GDM1 (cell line): ENCODE data around the gene NCF4.

Experiments used
- DNase-seq: peaks from one replicate; lab custom pipeline; 2025; lab: John Stamatoyannopoulos, UW

The NCF4 gene

GRCh38 chr22:36860821-36861659, at the start of gene NCF4:
Gene NCF4, plus strand, starts transcription at chr22:36861006. Its CDS starts 166 bp downstream, at chr22:36861172.
- DNase-seq = peak; percentile 90

- DNase-seq = no peak
These were observed 49.6 kb upstream of the NCF4 start for GRCh38 chr22:36811094-36811800.

- DNase-seq = no peak
These were observed 46.0 kb upstream of the NCF4 start for GRCh38 chr22:36814801-36815200.

DNA sequence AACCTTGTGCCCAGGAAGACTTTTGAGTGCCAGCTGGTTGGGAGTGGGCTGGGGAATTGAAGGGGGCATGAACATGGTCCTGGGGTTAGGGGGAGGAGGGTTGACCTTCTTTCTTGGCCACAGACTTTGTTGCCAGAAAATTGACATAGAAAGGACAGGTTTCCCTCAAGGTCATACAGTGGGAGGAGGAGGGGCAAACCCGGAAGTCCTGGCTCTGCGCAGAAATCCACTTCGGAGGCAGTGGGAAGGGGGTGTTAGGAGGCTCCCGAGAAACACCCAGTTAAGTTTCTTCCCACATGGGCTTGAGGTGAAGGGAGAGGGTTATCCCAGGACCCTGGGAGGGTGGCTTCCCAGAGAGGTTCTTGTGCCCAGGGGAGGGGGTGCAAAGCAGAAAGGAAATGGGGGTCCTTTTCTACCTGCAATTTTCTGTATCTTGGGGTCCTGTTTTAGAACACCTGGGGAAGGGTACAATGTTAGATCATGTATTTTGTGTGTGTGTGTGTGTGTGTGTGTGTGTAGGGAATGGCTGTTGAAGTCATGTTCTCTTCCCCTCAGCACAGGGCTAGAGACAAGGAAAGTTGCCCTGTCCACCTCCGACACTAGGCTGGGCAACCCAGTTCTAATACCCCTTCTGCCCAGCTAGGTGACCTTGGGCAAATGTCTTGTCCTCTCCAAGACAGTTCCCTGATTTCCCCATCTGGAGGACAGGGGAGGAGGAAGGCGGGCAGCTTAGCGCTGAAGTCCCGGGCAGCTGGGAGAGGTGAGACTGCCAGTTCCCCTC, 45.1 kb upstream of the NCF4 start:
- no peak for DNase-seq

GRCh38 chr22:36816339-36816635, 44.5 kb upstream of the NCF4 start:
- no peak for DNase-seq

GRCh38 chr22:36816636-36817524, 43.9 kb upstream of the NCF4 start, which contains the start of gene PVALB:
Gene PVALB, minus strand, starts transcription at chr22:36817035. Its CDS starts 30 bp downstream, at chr22:36817005.
- DNase-seq = no peak

DNA sequence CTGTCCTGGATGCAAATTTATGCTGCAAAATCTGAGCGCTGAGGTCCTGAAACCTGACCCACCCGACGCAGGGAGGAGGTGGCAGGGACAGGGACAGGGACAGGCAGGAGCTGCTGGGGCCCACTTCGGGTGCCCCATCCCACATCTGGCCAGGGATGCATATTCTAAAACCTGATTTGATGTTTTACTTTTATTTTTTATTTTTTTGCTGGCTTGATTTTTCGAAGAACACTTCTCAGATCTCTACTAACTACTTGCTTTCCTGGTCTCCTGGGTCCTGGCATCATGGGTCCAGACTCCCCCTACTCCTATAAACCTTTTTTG, 43.3 kb upstream of the NCF4 start:
- DNase-seq = no peak

GRCh38 chr22:36818010-36818642, 42.7 kb upstream of the NCF4 start:
- DNase-seq = no peak

DNA sequence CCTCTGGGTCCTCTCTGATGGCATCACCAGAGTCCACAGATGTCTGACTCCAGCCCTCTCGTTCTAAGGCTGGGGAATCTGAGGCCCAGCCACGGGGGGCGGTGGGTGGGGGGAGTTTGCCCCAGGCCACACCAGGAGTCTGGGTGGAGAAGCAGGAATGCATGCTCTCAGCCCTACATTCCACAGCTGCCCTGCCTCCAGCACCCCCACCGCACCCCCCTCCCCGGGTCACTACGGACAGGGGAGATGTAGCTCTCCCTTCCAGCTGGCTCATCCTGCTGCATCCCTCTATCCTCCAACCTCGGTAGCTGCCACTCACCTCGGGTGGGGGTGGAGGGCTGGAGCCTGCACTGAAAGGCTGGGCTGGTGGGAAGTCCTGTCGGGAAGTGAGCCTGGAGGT, 41.7 kb upstream of the NCF4 start:
- DNase-seq = no peak

GRCh38 chr22:36822581-36822980, 38.2 kb upstream of the NCF4 start:
- DNase-seq = no peak

DNA sequence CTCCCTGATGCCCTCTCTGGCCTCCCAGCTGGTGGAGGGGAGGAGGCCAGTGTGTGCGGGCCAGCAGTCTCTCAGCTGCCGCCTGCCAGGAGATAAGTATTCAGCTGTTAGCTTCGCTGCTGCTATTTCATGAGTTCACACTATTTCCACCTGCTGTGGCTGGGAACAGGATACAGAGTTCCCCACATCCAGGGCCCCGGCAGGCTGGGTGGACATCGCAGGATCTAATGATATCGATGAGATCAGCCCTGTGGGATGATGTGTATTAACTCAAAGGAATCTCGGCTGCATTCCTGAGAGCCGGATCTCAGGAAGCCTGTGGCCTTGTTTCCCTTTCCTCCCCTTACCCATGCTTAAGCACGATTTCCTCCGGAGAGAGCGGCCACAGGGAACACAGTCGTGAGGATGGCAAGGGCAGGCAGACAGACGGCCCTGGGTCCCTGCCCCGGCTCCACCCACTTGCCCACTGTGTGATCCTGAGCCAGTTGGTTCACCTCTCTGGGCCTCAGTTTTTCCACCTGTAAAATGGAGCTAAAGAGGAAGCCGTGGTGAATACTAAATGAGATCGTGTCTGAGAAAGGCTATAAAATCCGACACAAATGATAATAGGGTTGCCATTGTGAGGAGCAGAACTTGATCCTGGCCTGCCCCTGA, 37.5 kb upstream of the NCF4 start:
- DNase-seq = no peak

DNA sequence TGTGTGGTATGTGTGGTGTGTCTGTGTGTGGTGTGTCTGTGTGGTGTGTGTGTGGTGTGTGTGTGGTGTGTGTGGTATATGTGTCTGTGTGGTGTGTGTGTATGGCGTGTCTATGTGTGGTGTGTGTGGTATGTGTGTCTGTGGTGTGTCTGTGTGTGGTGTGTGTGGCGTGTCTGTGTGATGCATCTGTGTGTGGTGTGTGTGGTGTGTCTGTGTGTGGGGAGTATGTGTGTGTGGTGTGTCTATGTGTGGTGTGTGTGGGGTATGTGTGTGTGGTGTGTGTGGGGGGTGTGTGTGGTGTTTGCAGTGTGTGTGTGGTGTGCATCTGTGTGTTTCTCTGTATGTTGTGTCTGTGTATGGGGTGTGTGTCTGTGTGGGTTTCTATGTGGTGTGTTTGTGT, 36.2 kb upstream of the NCF4 start:
- no peak for DNase-seq

DNA sequence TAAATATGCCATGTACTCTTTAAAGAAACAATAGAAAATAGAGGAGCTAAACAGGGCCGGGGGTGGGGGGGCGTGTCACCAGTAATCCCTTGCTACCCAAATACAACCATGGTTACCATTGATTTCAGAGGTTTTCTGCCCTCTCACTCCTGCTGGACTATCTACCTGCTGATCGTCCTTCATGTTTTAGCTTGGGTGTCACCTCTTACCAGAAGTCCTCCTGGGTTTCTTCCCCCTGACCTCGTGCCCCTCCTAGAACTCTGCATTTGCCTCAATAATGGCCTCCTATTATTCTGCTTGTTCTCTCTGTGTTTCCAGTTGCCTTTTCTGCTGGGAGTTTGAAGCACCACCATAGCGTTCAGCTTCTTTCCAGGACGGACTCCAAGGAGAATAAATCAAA, 34.5 kb upstream of the NCF4 start:
- no peak for DNase-seq

DNA sequence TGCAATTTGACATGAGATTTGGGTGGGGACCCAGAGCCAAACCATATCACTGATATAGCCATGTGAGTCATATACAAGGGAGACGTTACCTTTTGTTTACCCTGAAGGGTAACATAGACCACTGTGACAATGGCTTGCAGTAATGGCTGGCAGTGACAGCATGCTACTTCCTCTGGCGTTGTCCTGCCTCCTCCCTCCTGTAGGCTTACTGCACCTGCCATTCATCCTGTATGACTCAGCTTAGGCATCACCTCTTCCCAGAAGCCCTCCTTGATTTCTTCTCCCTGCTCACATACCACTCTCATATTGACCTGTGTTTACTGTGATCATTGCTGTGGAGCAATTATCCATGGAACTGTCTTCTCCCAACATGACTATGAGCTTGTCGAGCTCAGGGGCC, 32.0 kb upstream of the NCF4 start:
- no peak for DNase-seq

DNA sequence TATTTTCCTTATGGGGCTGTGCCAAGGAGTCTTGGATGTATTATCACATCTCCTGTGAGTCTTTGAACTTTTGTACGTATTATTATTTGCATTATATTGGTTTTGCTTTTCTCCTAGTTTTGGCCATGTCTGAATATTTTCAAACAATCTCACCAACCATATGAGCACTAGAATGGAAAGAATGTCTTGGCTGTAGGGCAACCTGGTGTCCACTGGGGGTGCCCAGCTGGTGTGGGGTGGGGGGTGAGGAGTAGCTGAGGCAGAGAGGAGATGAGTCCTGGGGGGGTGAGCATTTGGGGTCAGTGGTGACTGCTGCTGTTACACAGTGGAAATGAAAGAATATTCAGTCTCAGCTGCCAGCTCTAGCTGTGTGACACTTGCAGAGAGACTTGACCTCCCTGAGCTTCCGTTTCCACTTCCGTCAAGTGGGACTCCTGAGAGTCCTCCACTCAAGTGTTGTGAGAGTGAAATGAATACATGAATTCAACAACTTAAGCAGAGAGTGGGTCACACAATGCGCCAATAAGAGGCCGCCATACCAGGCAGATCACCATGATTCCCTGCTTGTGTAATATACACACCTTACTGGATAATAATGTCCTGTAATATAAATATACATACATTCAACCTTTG, 31.3 kb upstream of the NCF4 start:
- no peak for DNase-seq

- DNase-seq = no peak
These were observed 30.2 kb upstream of the NCF4 start for GRCh38 chr22:36830601-36831000.

DNA sequence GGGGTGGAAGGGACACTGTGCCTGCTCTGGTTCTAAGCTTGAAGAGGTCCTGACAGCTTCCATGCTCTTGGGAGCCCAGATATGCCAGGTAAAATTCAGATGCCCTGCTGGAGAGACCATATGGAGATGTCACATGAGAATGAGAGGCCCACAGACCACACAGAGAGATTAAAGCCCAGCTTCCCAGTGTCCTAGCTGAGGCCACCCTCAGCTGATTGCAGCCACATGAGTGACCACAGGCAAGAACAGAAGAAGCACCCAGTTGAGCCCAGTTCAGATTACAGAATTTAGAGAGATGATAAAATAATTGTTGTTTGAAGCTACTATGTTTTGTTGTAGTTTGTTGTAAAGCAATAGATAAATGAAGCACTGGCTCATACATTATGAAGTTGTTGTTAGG, 29.6 kb upstream of the NCF4 start:
- no peak for DNase-seq

- no peak for DNase-seq
These were observed 29.1 kb upstream of the NCF4 start for GRCh38 chr22:36831717-36832116.

DNA sequence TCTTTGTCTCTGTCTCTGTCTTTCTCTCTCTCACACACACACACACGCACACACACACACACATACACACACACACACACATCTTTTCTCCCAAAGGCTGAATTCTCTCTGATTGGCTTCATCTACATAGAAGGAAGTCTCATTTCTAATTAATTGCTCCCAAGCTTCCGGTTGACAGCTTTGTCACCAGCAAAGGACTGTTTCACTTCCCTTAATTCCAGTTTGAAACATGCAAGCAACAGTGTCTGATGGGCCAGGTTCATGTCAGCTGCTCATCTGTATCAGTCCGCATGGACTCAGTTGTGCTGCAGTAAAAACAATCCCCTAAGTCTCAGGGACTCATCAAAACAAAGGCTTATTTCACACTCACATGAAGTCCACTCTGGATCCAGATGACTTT, 27.7 kb upstream of the NCF4 start:
- no peak for DNase-seq

DNA sequence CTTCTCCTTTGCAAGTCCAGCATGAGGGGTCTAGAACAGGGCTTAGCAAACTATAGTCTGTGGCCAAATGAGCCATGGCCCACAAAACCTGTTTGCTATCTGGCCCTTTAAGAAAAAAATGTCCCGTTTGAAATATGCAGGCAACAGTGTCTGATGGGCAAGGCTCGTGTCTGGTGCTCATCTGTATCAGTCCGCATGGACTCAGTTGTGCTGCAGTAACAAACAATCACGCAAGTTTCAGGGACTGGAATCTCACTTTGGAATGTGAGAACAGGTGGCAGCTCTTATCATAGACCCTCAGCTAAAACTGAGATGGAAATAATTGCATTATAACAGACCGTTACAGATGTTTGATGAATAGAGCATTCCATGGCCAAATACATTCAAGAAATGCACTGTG, 24.9 kb upstream of the NCF4 start:
- no peak for DNase-seq
